Activated T-cell treated with anti-CD3 and anti-CD28 coated beads for 48 hours (primary cell): ENCODE data around the gene TMEM63B.
A peak's percentile ranks its signal among the peaks of the same experiment; 100 is the strongest.
"Not testable (repeated sequence)": the region's sequence is repeated elsewhere in the genome, so short reads cannot be mapped to it uniquely, and the experiment has no call there.

ENCODE experiments used
- DNase-seq: peaks from one replicate; pipeline ENCODE4 v3.0.0-alpha.2; 2020; ENCODE audit warnings: low read depth

The TMEM63B gene

DNA sequence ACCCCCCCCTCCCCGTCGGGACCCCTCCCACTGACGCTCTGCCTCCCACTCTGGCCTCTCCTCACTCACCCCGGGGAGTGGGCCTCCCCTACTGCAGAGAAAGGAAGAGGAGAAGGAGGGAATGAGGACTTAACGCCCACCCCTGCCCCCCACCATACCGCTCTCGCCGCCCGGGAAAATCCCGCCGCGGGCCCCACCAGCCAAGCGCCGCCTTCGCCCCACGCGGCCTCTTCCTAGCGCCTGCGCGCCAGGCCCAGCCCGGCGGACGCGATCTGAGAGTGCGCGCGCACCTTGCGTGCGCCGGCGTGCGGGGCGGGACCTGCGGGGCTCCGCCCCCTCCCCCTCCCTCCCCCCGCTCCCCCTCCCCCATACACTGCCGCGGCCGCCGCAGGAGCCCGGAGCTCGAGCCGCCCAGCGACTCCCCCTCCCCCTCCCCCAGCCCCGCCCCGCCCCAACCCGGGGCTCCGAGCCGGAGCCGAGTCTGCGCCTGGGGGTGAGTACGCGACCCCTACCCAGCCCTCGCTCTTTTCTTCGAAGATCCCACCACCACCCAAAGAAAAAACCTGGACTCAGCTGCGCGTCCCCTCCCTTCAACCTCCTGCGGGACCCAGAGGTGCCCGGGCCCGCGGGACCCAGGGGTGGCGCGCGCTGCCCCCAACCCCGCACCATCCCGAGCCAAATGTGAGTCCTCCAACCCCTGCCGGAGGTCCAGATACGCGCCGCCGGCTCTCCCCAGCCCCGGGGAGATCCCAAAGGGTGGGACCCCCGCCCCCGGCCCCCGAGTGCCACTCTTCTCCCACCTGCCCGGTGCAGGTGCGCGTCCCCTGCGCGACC, at the start of gene TMEM63B, which contains the start of gene MRPL14:
TSS of gene TMEM63B (plus strand) at position 369 of the 834 bp plus-strand sequence. CDS start 7,031 bp downstream, outside the sequence.
TSS of gene MRPL14 (minus strand) at position 267 of the 834 bp plus-strand sequence. CDS start 10,841 bp downstream, outside the sequence.
- DNase-seq = peak; percentile 91

DNA sequence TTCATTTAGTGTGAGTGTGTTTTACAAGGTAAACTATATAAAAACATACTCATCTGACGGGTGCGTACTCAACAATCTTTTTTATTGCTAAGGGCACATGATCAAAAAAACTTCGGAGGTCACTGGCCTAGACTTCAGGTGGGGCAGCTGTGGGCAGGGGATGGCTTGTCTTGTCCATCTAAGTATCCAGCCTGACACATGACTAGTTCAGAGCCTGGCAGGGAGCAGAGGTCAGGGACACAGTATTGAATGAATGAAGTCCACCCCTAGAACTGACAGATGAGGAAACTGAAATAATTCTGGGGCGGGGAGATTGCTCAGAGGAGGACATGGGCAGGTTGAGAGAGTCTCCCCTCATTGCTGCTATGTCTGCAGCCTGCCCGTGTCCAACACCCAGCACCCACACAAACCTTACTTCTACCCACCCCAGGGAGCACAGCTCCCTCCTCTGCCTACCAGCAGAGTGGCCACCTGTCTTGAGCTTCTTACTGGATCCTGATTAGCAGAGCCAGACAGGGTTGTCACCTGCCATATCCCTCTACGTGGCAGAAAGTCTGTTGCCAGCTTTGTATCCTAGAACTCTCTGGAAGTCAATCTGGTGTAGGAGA, 49.0 kb upstream of the TMEM63B start:
- DNase-seq = no peak

- peak; percentile 58 for DNase-seq
Observed at GRCh38 chr6:44078827-44079671, 48.3 kb upstream of the TMEM63B start.

DNA sequence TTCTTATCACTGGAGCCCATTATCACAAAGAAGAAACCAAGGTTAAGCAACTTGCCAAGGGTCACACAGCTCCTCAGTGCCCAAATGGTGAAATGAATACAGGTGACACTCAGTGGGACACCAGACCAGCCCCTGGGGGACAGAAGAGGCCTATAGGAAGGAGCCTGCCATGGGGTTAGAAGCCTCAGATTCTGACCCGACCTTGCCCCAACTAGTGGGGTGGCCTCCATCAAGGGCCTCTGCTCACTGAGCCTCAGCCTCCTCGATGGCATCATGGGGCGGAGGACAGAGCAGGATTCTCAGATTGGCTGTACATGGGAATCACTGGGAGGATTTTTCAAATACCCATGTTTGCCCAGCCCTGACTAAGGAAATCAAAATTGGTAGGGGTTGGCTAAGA, 47.7 kb upstream of the TMEM63B start:
- DNase-seq = no peak

DNA sequence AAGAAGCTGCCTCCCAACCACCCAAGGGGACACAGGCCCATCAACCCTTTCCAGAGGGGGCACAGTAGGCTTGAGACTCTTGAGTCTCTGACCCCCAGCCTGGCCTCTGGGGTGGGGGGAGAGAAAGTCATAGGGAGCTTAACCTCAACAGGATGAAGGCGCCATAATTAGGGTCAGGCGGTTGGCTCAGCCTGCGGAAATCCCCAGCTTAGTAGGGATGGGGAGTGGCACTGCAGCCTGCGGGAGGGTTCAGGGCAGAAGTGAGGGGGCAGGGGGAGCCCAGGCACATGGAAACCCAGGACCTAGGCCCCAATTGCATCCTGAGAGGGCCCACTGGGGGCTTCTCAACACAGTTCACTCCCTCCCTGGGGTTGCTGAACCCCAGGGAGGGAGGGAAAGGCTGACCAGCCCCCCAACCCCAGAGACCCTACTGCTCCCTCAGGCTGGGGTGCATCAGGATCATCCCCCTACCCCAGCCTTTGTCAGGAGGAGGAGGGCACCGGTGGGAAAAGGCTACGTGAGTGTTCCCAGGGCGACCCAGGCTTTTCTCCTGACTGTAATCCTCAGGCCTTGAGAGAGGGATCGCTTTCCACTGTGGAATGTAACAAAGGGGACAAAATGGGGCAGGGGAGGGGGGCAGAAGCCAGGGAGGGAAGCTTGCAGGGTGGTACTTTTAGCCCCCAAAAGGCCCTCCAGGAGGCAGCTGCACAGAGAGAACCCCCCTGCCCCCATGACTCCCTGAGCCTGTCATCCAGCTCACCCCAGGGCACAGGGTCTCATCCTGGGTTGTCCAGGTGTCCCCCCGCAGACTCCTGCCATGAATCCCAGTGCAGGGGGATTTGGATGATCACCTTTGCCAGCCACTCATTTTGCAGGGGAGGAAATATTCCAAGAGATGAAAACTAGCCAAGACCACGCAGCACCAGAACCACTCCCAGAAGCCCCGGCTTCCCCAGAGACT, 46.5 kb upstream of the TMEM63B start:
- no peak for DNase-seq

GRCh38 chr6:44081753-44082152, 45.6 kb upstream of the TMEM63B start:
- no peak for DNase-seq

DNA sequence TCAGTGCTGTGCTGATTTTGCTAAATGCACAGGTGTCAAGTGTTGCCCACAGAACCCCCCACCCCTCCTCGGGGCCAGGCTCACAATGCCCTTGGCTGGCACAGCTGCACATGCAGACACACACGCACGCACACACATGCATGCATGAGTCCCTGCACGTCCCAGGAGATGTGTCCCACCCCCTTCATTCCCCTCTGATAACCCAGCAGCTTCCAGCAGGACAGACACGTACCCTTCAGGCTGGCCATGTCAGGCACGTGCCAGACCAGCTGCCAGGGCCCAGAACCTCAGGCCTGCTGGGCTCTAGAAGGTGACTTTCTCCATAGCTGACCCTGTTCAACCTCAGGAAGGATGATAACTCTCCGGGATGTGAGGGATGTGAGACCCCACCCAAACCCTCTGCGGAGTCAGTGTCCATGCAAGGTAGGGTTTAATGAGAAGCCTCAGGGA, 44.5 kb upstream of the TMEM63B start:
- DNase-seq = no peak

DNA sequence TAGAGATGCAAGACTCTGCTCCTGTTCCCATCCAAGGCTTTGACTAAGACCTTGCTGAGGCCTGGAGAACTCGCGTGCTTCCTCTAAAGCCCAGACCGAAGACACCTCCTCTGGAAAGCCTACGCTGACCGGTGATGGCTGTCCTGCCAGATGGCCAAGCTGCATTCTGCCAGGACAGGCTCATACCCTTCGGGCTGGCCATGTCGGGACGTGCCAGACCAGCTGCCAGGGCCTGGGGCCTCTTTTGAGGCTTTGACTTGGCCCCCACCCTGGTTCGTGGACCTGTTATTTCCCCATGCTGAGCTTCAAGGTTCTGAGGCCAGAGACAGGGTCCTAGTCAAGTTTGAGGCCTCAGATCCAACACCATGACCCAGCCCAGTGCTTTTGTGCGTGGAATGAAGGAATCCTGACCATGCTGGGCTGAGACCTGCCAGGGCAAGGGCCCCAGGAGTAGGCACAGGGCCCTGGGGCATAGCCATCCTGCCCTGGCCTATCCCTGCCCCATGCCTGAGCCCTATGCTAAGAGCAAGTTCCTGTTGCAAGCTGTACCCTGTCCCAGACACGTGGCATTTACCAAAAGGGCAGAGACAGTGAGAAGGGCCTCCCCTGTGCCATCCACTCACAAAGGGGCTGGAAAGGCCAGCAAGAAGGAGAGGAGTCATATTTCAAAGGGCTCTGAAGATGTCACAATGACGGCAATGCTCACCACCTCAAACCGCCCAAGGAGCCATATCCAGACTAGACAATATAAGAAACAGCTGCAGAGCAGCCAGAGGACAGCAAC, 42.9 kb upstream of the TMEM63B start:
- DNase-seq = no peak

GRCh38 chr6:44085219-44085618, 42.1 kb upstream of the TMEM63B start:
- no peak for DNase-seq

GRCh38 chr6:44086931-44087574, 40.3 kb upstream of the TMEM63B start:
- no peak for DNase-seq

- no peak for DNase-seq
Observed at GRCh38 chr6:44087623-44088022, 39.7 kb upstream of the TMEM63B start.

DNA sequence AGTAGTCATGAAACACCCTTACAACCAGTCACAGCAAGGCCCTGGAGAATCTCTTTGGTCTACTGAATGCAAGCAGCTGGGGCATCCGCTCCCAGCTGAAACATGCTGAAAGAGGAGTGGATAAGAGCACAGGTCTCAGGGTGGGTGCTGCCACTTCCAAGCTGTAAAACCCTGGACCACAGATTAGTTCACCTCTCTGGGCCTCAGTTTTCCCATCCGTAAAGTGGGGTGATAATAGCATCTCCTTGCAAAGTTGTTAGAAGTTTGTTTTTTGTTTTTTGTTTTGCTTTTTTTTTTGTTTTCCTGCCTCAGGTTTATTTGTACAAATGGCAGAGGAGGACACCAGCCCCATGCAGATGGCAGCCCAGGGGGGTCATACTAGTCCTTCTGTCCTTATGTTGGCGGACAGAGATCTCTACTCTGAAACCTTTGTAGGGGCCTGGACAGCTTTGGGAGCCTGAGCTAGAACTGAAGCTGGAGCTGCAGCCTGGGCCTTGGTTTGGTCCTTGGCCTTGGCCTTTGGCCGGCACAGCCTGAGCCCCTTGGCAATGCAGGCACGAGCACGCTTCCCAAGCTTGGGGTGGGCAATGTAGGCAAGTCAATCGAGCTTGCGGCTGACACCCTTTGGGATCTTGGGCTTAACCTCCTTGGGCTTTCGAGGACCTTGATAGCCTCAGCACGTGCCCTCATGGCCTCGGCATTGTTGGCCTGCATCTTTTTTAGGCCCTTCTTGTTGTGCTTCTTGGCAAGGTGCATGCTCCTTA, 38.3 kb upstream of the TMEM63B start:
- DNase-seq = no peak

GRCh38 chr6:44090465-44090864, 36.9 kb upstream of the TMEM63B start:
- no peak for DNase-seq

DNA sequence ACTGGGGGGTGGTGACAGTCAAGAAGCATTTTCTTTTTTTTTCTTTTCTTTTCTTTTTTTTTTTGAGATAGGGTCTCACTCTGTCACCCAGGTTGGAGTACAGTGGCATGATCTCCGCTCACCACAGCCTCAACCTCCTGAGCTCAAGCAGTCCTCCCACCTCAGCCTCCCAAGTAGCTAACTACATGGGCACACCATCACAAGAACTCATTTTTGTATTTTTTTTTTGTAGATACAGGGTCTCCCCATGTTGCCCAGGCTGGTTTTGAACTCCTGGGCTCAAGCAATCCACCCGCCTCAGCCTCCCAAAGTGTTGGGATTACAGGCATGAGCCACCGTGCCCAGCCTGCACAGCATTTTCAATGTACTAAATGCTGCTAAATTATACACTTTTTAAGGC, 36.0 kb upstream of the TMEM63B start:
- DNase-seq = not testable (repeated sequence)

DNA sequence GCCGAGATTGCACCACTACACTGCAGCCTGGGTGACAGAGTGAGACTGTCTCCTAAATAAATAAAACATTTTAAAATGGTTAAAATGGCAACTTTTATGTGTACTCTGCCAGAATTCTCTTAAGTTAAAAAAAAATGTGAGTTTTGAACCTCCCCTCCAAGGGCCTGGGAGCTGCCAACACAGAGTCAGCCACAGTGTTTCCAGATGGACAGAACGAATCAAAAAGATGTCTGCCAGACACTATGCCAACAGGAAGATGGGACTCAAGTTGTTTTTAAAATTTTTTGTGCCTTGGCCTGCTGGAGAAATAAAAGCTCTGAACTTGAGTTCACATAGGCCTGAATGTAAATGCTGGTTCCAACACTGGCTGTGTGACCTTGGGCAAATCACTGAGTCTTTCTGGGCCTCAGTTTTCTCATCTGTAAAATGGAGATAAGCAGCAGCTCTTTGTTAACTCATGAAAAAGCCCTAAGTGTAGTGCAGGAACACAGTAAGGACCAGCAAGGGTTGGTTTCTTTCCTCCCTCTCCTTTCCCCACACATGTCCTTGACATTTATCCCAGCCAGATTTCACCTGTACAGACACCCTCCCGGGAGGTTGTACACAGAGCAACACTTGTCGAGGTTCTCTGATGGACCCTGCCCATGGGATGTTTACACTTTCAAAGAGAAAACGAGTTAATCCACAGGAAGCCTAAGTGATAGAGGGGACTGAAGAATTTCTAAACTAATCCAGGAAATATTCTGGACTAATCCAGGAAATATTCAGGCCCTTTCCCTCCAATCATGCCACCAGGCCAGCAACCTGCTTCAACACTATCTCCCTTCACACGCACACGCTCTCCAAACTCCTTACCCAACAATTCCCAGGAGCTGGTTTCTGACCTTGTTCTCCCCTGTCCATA, 35.1 kb upstream of the TMEM63B start:
- no peak for DNase-seq

GRCh38 chr6:44093066-44093465, 34.3 kb upstream of the TMEM63B start:
- DNase-seq = no peak

- DNase-seq = no peak
Observed at GRCh38 chr6:44093750-44094402, 33.5 kb upstream of the TMEM63B start.
